Transverse colon (tissue), 4 donors: Measurements from ENCODE around the gene IKZF1. TPM values are rescaled to one million over a fixed set of nuclear protein-coding genes. Genes with fewer than 3 reads are reported as not detected.

ENCODE experiments used
- DNase-seq: peaks from one replicate; pipeline ENCODE4 v3.0.0-alpha.2; 2019
- H3K27ac ChIP-seq, 4 donors: fragments of 200-600 bp; sonication (generic); 2 replicates each; pipeline ENCODE4 v1.5.1; 2016 to 2018; ENCODE audit warnings: inconsistent platforms in 4 of 4
- H3K27me3 ChIP-seq: fragments of 200-600 bp; sonication (generic); 2 replicates; pipeline ENCODE4 v1.5.1; 2017; ENCODE audit warnings: inconsistent platforms
- H3K36me3 ChIP-seq, 4 donors: fragments of 200-600 bp; sonication (generic); 2 replicates each; pipeline ENCODE4 v1.5.1; 2017 to 2019; ENCODE audit warnings: inconsistent platforms in 4 of 4
- H3K4me1 ChIP-seq, 4 donors: fragments of 200-600 bp; sonication (generic); 2 replicates each; pipeline ENCODE4 v1.5.1; 2017 to 2020; ENCODE audit warnings: inconsistent platforms in 4 of 4
- H3K4me3 ChIP-seq, 4 donors: fragments of 200-600 bp; sonication (generic); 1 replicate in 1 of 4; 2 replicates in 3 of 4; pipeline versions ENCODE4 v1.5.1 to v1.6.1; 2017 to 2019; ENCODE audit warnings: inconsistent platforms in 4 of 4
- H3K9me3 ChIP-seq, 2 donors: fragments of 200-600 bp; sonication (generic); 2 replicates each; pipeline ENCODE4 v1.5.1; 2017 to 2019; ENCODE audit warnings: inconsistent platforms in 2 of 2
- EP300 ChIP-seq: sonication (generic); formaldehyde crosslinking; IDR thresholded peaks from one replicate; pipeline ENCODE4 v1.6.1; 2017; ENCODE audit warnings: antibody characterized with exemption, low read depth
- POLR2A ChIP-seq: fragments of 450-650 bp; IDR thresholded peaks from one replicate; pipeline ENCODE4 v1.6.1; 2016; ENCODE audit warnings: antibody characterized with exemption, mild to moderate bottlenecking, moderate library complexity
- POLR2AphosphoS5 ChIP-seq, 3 donors: sonication (generic); formaldehyde crosslinking; IDR thresholded peaks; one replicate each; pipeline ENCODE4 v1.6.1; 2016; ENCODE audit warnings: antibody characterized with exemption in 3 of 3
- WGBS, 2 donors: methylation state at CpG; one replicate each; pipeline ENCODE4 v1.1.5; 2018; ENCODE audit warnings: low coverage in 1 of 2; 5-methylcytosine and 5-hydroxymethylcytosine counted together
- in situ Hi-C, 4 donors: fragments of 200-750 bp; cut with MboI; loops; one replicate each; pipeline versions ENCODE4 v1.15.0 to v1.15.1; 2017; ENCODE audit warnings: low sequenced_read_pairs in 3 of 4, low pct_ligation_motif_present in 1 of 4, low pct_unique_long_range_greater_than_20kb in 1 of 4
- intact Hi-C: fragments of 100-400 bp; cut with DNase I; formaldehyde crosslinking; loops from one replicate; pipeline ENCODE4 v1.15.1; 2023; ENCODE audit warnings: low total_unique reads
- total RNA-seq, 4 donors: library from RNA; depleted of rRNA; stranded (reverse); fragments of >200 nt; gene quantifications; one replicate each; pipeline ENCODE4 v1.1.0, GENCODE V29; 2016
- TF ChIP-seq, protein P1 (sequence below), 5 experiments: fragments of 200-600 bp in 3 of 5; fragments of 450-650 bp in 2 of 5; sonication (generic) in 3 of 5; IDR thresholded peaks; 1 replicate in 2 of 5; 2 replicates in 3 of 5; pipeline ENCODE4 v1.5.1; 2016 to 2017; ENCODE audit warnings: antibody characterized with exemption in 5 of 5, inconsistent platforms in 3 of 5, mild to moderate bottlenecking in 2 of 5, moderate library complexity in 1 of 5

IKZF1 gene
- total RNA-seq, 4 donors from 2014 or later: 9.2 to 116 (median 29.1) TPM

DNA sequence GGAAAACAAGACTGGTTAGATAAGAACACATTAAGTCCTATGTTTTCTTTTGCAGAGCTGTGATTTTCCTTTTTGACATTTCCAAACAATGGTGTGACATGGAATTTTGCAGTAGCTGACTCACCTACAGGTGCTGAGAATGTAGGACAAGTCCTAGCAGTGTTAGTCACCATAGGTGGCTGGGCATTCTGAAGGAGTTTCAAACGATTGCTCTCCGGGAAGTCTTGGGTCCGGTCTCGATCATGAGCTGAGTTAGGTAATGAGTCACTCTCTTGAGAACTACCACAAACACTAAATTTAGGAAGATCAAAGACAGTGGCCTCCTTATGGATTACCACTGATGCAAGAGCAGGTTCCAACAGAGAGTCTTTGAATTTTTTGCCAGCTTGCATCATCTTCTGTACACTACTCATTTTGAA is 142.0 kb downstream of the IKZF1 start:
- intact Hi-C loops (no loop called here), in situ Hi-C loops (no loop called here)
- H3K9me3 ChIP-seq: no peaks in the 10 kb centered on the region
- no peak overlapping the region for H3K4me3 ChIP-seq
- peaks cover 0 to 16% (median 13%) of the 10 kb centered on the region in 4 donors for H3K4me1 ChIP-seq
- WGBS, 2 donors: 64 to 92% methylated on average over 4 of the region's 4 CpGs
- TF ChIP-seq, protein P1, sequence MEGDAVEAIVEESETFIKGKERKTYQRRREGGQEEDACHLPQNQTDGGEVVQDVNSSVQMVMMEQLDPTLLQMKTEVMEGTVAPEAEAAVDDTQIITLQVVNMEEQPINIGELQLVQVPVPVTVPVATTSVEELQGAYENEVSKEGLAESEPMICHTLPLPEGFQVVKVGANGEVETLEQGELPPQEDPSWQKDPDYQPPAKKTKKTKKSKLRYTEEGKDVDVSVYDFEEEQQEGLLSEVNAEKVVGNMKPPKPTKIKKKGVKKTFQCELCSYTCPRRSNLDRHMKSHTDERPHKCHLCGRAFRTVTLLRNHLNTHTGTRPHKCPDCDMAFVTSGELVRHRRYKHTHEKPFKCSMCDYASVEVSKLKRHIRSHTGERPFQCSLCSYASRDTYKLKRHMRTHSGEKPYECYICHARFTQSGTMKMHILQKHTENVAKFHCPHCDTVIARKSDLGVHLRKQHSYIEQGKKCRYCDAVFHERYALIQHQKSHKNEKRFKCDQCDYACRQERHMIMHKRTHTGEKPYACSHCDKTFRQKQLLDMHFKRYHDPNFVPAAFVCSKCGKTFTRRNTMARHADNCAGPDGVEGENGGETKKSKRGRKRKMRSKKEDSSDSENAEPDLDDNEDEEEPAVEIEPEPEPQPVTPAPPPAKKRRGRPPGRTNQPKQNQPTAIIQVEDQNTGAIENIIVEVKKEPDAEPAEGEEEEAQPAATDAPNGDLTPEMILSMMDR (IDR thresholded peaks at IDR 0.05): no peak
- TF ChIP-seq POLR2A (no peak), EP300 (no peak), POLR2AphosphoS5 (IDR thresholded peaks at IDR 0.05) (no peak)
- H3K27ac ChIP-seq: no peak overlapping the region
- H3K36me3 ChIP-seq: no peaks in the 10 kb centered on the region
- H3K27me3 ChIP-seq: no peaks in the 10 kb centered on the region
- no peak for DNase-seq

DNA sequence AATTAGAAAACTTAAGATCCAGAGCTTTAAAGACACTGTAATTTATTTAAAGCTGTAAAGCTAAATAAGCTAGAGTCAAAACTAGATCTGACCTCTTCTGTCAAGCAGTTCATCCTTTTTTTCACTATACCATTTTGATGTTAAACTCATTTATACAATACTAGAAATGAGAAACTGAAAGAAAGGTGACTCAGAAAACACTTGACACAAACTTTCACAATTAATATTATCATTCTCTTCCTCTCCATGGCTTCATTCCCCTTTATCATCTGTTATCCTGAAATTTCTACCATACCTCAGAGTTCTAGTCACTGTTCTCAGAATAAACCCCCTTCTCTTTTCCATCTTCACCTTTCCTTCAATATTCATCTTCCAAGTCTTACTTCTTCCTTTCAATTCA is 144.3 kb downstream of the IKZF1 start:
- TF ChIP-seq POLR2AphosphoS5 (IDR thresholded peaks at IDR 0.05) (no peak), POLR2A (no peak)
- TF ChIP-seq, protein P1 (IDR thresholded peaks at IDR 0.05): no peak
- H3K36me3 ChIP-seq: no peaks in the 10 kb centered on the region
- H3K4me3 ChIP-seq: no peak overlapping the region
- DNase-seq: no peak
- H3K27ac ChIP-seq: no peak overlapping the region
- intact Hi-C loops: loop anchor here (2.0 kb wide), 1 partner anchor 62 kb away; no protein-coding TSS in a partner anchor
- H3K9me3 ChIP-seq: no peaks in the 10 kb centered on the region
- H3K27me3 ChIP-seq: no peaks in the 10 kb centered on the region
- peaks cover 0 to 16% (median 13%) of the 10 kb centered on the region in 4 donors for H3K4me1 ChIP-seq
- in situ Hi-C loops: no loop called here

DNA sequence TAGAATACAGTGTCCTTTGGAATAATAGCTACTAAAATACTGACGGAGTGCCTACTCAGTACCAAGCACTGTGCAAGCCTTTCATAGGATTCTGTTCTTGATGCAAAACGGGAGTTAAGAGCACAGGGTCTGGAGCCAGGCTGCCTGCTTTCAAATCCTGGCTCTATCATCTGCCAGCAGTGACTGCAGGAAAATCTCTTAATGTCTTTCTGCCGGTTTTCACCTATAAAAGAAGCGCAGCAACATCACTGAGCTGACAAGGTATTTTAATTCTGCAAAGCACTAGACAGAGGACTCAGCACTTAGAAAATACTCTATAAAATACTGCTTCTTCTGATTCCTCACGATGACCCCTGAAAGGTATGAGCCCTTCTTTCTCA is 145.0 kb downstream of the IKZF1 start:
- H3K27ac ChIP-seq: peak overlapping the region; percentile 59 to 85 (median 76)
- no peak for DNase-seq
- peaks cover 0 to 16% (median 13%) of the 10 kb centered on the region in 4 donors for H3K4me1 ChIP-seq
- intact Hi-C loops: loop anchor here (2.0 kb wide), 1 partner anchor 61 kb away; no protein-coding TSS in a partner anchor
- 0 to 10% methylated on average over 1 to 5 of the region's 5 CpGs for WGBS, 2 donors
- peak overlapping the region; percentile 49 to 87 (median 72) for H3K4me3 ChIP-seq
- TF ChIP-seq EP300: no peak
- no peak for TF ChIP-seq POLR2AphosphoS5 (IDR thresholded peaks at IDR 0.05)
- TF ChIP-seq POLR2A: no peak
- TF ChIP-seq, protein P1 (IDR thresholded peaks at IDR 0.05): no peak
- in situ Hi-C loops: no loop called here
- no peaks in the 10 kb centered on the region for H3K27me3 ChIP-seq
- no peaks in the 10 kb centered on the region for H3K9me3 ChIP-seq
- H3K36me3 ChIP-seq: no peaks in the 10 kb centered on the region

DNA sequence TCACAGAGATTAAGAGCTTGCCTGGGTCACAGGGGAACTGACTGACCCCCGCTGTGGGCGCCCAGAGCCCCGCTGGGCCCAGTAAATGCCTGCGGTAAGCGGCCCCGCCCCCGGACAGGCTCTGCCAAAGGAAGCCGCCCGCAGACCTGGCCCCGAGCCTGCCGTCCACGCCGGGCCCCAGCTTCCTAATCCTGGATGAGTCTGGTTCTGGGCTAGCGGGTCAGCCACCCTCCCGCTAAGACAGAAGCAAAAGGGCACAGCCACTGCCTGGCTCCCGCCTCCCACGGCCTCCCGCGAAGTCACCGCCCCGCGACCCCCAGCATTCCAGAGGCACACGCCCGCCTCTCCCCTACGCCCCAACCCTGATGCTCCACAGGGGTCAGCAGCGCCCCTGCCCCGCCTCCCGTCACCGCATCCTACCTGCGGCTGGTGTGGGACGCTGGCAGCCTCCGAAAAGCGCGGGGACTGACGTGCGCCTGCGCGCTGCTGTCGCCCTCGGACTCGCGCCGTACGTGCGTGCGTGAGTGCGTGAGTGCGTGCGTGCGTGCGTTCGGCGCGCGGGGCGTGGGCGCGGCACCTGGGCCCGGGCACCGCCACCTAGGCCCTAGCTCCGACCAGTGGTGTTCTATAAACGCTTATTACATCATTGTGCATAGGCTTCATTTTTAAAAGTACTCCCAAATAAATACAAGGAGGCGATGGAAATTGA is 145.5 kb downstream of the IKZF1 start, which contains the start of gene FIGNL1:
TSS of gene FIGNL1 (minus strand) at position 470 of the 709 bp plus-strand sequence. CDS start 3,063 bp downstream, outside the sequence.
- no peak for TF ChIP-seq EP300
- TF ChIP-seq, protein P1 (IDR thresholded peaks at IDR 0.05): no peak
- TF ChIP-seq POLR2A: peak; percentile 46
- peak; percentile 41 to 61 (median 54) for TF ChIP-seq POLR2AphosphoS5 (IDR thresholded peaks at IDR 0.05)
- in situ Hi-C loops (loop anchor here (25.0 kb wide), 6 partner anchors 162 to 712 kb away; no protein-coding TSS in a partner anchor), intact Hi-C loops (loop anchor here (2.0 kb wide), 1 partner anchor 61 kb away; no protein-coding TSS in a partner anchor)
- DNase-seq: peak; percentile 79
- Histone ChIP-seq H3K27ac (peak within 1 kb of the TSS; percentile 59 to 85 (median 76)), H3K36me3 (no peaks in the 10 kb centered on the region), H3K4me3 (peak within 1 kb of the TSS; percentile 49 to 87 (median 72)), H3K27me3 (no peaks in the 10 kb centered on the region), H3K4me1 (peaks cover 0 to 16% (median 13%) of the 10 kb centered on the region in 4 donors), H3K9me3 (no peaks in the 10 kb centered on the region)
- WGBS, 2 donors: 0 to 1% methylated on average over 2 to 58 of the region's 63 CpGs
